CD14-positive monocyte (primary cell): ENCODE data around the gene SSTR3. TPM values are rescaled to one million over a fixed set of nuclear protein-coding genes. Genes with fewer than 3 reads are reported as not detected.

Source experiments
- DNase-seq, 3 donors: peaks; one replicate each; pipeline ENCODE4 v3.0.0-alpha.2; 2011 to 2022
- H2AFZ ChIP-seq: 2 replicates; pipeline ENCODE4 v1.6.0; 2012; ENCODE audit warnings: mild to moderate bottlenecking, low read depth, low read length, inconsistent platforms; ENCODE audit not compliant: insufficient read depth, poor library complexity, severe bottlenecking
- H3K27ac ChIP-seq, 2 donors: 1 replicate in 1 of 2; 2 replicates in 1 of 2; pipeline ENCODE4 v1.5.1; 2012 to 2013; ENCODE audit warnings: low read length in 2 of 2, control low read depth in 1 of 2, inconsistent platforms in 1 of 2, low read depth in 1 of 2, mild to moderate bottlenecking in 1 of 2
- H3K27me3 ChIP-seq, 2 donors: one replicate each; pipeline versions ENCODE4 v1.6.0 to v1.6.1; 2011 to 2013; ENCODE audit warnings: low read length in 2 of 2; ENCODE audit not compliant: control insufficient read depth in 2 of 2, insufficient read depth in 2 of 2
- H3K36me3 ChIP-seq, 2 donors: replicated peaks in 1 of 2; 1 replicate in 1 of 2; 2 replicates in 1 of 2; pipeline versions ENCODE4 v1.5.1 to v1.6.1; 2012 to 2013; ENCODE audit warnings: low read length in 2 of 2, control low read depth in 1 of 2, inconsistent platforms in 1 of 2, mild to moderate bottlenecking in 1 of 2; ENCODE audit not compliant: insufficient read depth in 2 of 2, control insufficient read depth in 1 of 2
- H3K4me1 ChIP-seq, 2 donors: 1 replicate in 1 of 2; 2 replicates in 1 of 2; pipeline versions ENCODE4 v1.5.1 to v1.6.1; 2012 to 2013; ENCODE audit warnings: low read length in 2 of 2, control low read depth in 1 of 2, inconsistent platforms in 1 of 2, mild to moderate bottlenecking in 1 of 2, moderate library complexity in 1 of 2; ENCODE audit not compliant: insufficient read depth in 2 of 2, control insufficient read depth in 1 of 2
- H3K4me2 ChIP-seq: replicated peaks from 2 replicates; pipeline ENCODE3; 2012; ENCODE audit warnings: low read length, moderate library complexity, mild to moderate bottlenecking; ENCODE audit not compliant: poor library complexity, severe bottlenecking; ENCODE audit errors: extremely low read depth
- H3K4me3 ChIP-seq, 3 experiments: fragments of 200-600 bp in 1 of 3; sonication (generic) in 1 of 3; replicated peaks in 1 of 3; 1 replicate in 2 of 3; 2 replicates in 1 of 3; pipeline ENCODE4 v1.5.1; 2011 to 2013; ENCODE audit warnings: low read length in 3 of 3, mild to moderate bottlenecking in 3 of 3, control low read depth in 2 of 3, low read depth in 2 of 3, inconsistent platforms in 1 of 3, moderate library complexity in 1 of 3
- H3K79me2 ChIP-seq: 2 replicates; pipeline ENCODE4 v1.6.0; 2012; ENCODE audit warnings: mild to moderate bottlenecking, control low read depth, inconsistent platforms, low read length, moderate library complexity; ENCODE audit not compliant: insufficient read depth
- H3K9ac ChIP-seq: 2 replicates; pipeline ENCODE4 v1.6.0; 2017; ENCODE audit warnings: low read length, mild to moderate bottlenecking; ENCODE audit not compliant: insufficient read depth, poor library complexity, severe bottlenecking
- H3K9me3 ChIP-seq, 2 donors: replicated peaks in 1 of 2; 1 replicate in 1 of 2; 2 replicates in 1 of 2; pipeline versions ENCODE4 v1.5.1 to v1.6.1; 2012 to 2013; ENCODE audit warnings: low read length in 2 of 2, control low read depth in 1 of 2; ENCODE audit not compliant: control insufficient read depth in 1 of 2, insufficient read depth in 1 of 2
- H4K20me1 ChIP-seq: 2 replicates; pipeline ENCODE4 v1.6.0; 2012; ENCODE audit warnings: mild to moderate bottlenecking, low read length, control low read depth, moderate library complexity; ENCODE audit not compliant: insufficient read depth
- H3K27ac Mint-ChIP-seq, 7 donors: one replicate each; pipeline ENCODE4 v1.8.0; 2020; ENCODE audit warnings: mild to moderate bottlenecking in 7 of 7, mixed read lengths in 7 of 7, moderate library complexity in 6 of 7, inconsistent platforms in 2 of 7
- H3K27me3 Mint-ChIP-seq, 3 donors: one replicate each; pipeline ENCODE4 v1.8.0; 2021 to 2022; ENCODE audit warnings: low read depth in 3 of 3, mild to moderate bottlenecking in 3 of 3, mixed read lengths in 3 of 3, moderate library complexity in 3 of 3, inconsistent platforms in 1 of 3
- H3K36me3 Mint-ChIP-seq, 2 donors: one replicate each; pipeline ENCODE4 v1.8.0; 2020; ENCODE audit warnings: mixed read lengths in 2 of 2, inconsistent platforms in 1 of 2, mild to moderate bottlenecking in 1 of 2
- H3K4me1 Mint-ChIP-seq: one replicate; pipeline ENCODE4 v1.8.0; 2020; ENCODE audit warnings: mild to moderate bottlenecking, mixed read lengths
- H3K4me3 Mint-ChIP-seq, 2 donors: one replicate each; pipeline ENCODE4 v1.8.0; 2020; ENCODE audit warnings: mild to moderate bottlenecking in 2 of 2, mixed read lengths in 2 of 2, moderate library complexity in 1 of 2
- H3K9me3 Mint-ChIP-seq, 7 donors: one replicate each; pipeline ENCODE4 v1.8.0; 2020 to 2022; ENCODE audit warnings: mixed read lengths in 7 of 7, mild to moderate bottlenecking in 6 of 7, moderate library complexity in 6 of 7, inconsistent platforms in 2 of 7
- WGBS: methylation state at CpG from one replicate; pipeline ENCODE4 v1.1.5; 2013; ENCODE audit warnings: missing lambda C conversion rate; ENCODE audit not compliant: insufficient coverage; 5-methylcytosine and 5-hydroxymethylcytosine counted together
- intact Hi-C, 2 donors: fragments of 100-400 bp; cut with micrococcal nuclease; formaldehyde crosslinking; loops; one replicate each; pipeline versions ENCODE4 v1.15.0 to v1.15.1; 2023
- polyA plus RNA-seq, 3 donors: library from polyadenylated mRNA; depleted of rRNA in 1 of 3; unstranded in 2 of 3; stranded (reverse) in 1 of 3; fragments of 300-500 nt in 2 of 3; fragments of >200 nt in 1 of 3; fragmentation: Illumina TruSeq in 2 of 3; gene quantifications; 1 replicate in 2 of 3; 2 replicates in 1 of 3; pipeline ENCODE4 v1.2.3, GENCODE V29; 2012 to 2021
- TF ChIP-seq, protein P1 (sequence below): fragments of 200-600 bp; IDR thresholded peaks from one replicate; pipeline ENCODE4 v1.8.0; 2022; ENCODE audit warnings: antibody characterized with exemption, mild to moderate bottlenecking

Gene SSTR3
- polyA plus RNA-seq, 3 donors: 0.04 TPM; not detected in 2

DNA sequence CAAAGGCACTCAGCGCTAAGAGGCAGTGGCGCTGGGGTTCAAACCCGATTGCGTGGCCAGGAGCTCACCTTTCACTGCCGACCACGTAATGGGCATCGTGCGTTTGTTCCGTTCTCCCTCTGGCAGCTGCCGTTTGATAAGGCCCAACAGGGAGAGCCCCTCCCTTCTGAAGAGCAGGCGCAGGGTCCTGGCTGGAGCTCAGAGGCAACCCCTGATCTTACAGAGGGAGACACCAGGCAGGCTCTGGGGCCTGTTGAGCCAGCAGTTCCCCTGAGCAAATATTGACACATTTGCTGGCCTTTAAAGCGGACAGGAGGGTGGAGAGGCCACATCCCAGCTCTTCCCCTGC lies 12.5 kb downstream of the SSTR3 start:
- Histone ChIP-seq H2AFZ (peak overlapping the region; percentile 96), H3K4me3 (peak overlapping the region in 2 of 3 experiments; percentile 57 to 79), H3K9ac (peak overlapping the region; percentile 46), H3K4me2 (peak overlapping the region; percentile 81), H3K79me2 (no peaks in the 10 kb centered on the region), H3K4me1 (peaks cover 14 to 22% of the 10 kb centered on the region in 2 donors), H3K9me3 (no peaks in the 10 kb centered on the region), H3K27ac (no peak overlapping the region), H3K27me3 (no peaks in the 10 kb centered on the region), H3K36me3 (no peaks in the 10 kb centered on the region), H4K20me1 (peaks cover 6% of the 10 kb centered on the region)
- DNase-seq: no peak
- Mint-ChIP-seq H3K4me3 (peak overlapping the region; percentile 20 to 42), H3K9me3 (no peaks in the 10 kb centered on the region), H3K4me1 (peaks cover 13% of the 10 kb centered on the region), H3K36me3 (no peaks in the 10 kb centered on the region), H3K27ac (no peak overlapping the region), H3K27me3 (peaks cover 0 to 2% (median 1%) of the 10 kb centered on the region in 3 donors)
- intact Hi-C loops: loop anchor here (2.0 to 5.0 kb wide), 3 partner anchors 33 to 122 kb away; no protein-coding TSS in a partner anchor
- TF ChIP-seq, protein P1, sequence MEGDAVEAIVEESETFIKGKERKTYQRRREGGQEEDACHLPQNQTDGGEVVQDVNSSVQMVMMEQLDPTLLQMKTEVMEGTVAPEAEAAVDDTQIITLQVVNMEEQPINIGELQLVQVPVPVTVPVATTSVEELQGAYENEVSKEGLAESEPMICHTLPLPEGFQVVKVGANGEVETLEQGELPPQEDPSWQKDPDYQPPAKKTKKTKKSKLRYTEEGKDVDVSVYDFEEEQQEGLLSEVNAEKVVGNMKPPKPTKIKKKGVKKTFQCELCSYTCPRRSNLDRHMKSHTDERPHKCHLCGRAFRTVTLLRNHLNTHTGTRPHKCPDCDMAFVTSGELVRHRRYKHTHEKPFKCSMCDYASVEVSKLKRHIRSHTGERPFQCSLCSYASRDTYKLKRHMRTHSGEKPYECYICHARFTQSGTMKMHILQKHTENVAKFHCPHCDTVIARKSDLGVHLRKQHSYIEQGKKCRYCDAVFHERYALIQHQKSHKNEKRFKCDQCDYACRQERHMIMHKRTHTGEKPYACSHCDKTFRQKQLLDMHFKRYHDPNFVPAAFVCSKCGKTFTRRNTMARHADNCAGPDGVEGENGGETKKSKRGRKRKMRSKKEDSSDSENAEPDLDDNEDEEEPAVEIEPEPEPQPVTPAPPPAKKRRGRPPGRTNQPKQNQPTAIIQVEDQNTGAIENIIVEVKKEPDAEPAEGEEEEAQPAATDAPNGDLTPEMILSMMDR: peak; percentile 19
- WGBS: 29% methylated on average over 10 of the region's 12 CpGs

DNA sequence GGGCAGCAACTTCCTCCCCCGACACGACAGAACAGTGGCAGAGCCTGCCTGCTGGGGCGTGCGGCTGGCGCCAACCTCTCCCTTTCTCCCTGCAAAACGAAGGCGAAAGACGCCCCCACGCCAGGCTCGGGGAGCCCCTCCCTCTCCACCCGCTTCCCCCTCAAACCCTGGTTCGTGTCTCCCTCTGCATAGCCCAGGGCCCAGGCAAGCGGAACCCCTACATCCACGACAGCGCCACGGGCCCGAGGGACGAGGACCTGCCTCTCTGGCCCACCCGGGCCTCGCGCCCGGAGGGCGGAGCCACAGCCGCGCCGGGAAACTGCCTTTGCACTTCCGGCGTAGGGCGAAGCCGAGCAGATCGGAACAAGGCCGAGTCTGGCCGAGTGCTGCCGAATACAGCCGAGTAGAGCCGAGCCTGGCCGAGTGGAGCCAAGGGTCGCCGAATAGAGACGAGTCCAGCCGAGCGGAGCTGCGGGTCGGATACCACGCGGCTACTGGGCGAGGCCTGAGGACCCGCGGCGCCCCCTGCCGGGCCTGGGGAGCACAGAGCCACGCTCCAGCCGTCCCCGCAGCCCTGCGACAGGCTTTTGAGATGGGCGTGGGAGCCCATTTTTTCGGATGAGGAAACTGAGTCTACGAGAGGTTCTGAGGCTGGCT lies 13.0 kb downstream of the SSTR3 start:
- peak overlapping the region; percentile 82 for H3K9ac ChIP-seq
- peak overlapping the region; percentile 79 to 81 for H3K27ac ChIP-seq
- no peaks in the 10 kb centered on the region for H3K36me3 ChIP-seq
- peaks cover 6% of the 10 kb centered on the region for H4K20me1 ChIP-seq
- Mint-ChIP-seq H3K4me3 (peak overlapping the region; percentile 79 to 82), H3K4me1 (peaks cover 13% of the 10 kb centered on the region), H3K27ac (peak overlapping the region; percentile 78 to 93 (median 90)), H3K27me3 (peaks cover 0 to 4% (median 1%) of the 10 kb centered on the region in 3 donors), H3K9me3 (no peaks in the 10 kb centered on the region), H3K36me3 (no peaks in the 10 kb centered on the region)
- TF ChIP-seq, protein P1: peak; percentile 78
- H3K27me3 ChIP-seq: no peaks in the 10 kb centered on the region
- H3K4me3 ChIP-seq: peak overlapping the region; percentile 57 to 79 (median 59)
- no peaks in the 10 kb centered on the region for H3K79me2 ChIP-seq
- intact Hi-C loops: loop anchor here (2.0 to 5.0 kb wide), 3 partner anchors 32 to 122 kb away; no protein-coding TSS in a partner anchor
- peak overlapping the region; percentile 96 for H2AFZ ChIP-seq
- WGBS: under 1% methylated on average over 58 of the region's 58 CpGs
- peak overlapping the region; percentile 81 for H3K4me2 ChIP-seq
- no peaks in the 10 kb centered on the region for H3K9me3 ChIP-seq
- peak; percentile 97 for DNase-seq
- peaks cover 14 to 22% of the 10 kb centered on the region in 2 donors for H3K4me1 ChIP-seq
